ENCODE measurements around the gene SAMD4B.
"Not testable (repeated sequence)": the region's sequence is repeated elsewhere in the genome, so short reads cannot be mapped to it uniquely, and the experiment has no call there.

Gene SAMD4B

GRCh38 chr19:39334444-39334976 lies 7.7 kb upstream of the SAMD4B start:
- no peak for DNase-seq (ENCODE audit: low spot score)

GRCh38 chr19:39335168-39335548 lies 7.1 kb upstream of the SAMD4B start:
- DNase-seq (ENCODE audit: low spot score), result no peak

GRCh38 chr19:39336483-39336882 lies 5.7 kb upstream of the SAMD4B start:
- DNase-seq (ENCODE audit: low spot score), result no peak

GRCh38 chr19:39339674-39340073 lies 2.5 kb upstream of the SAMD4B start:
- DNase-seq (ENCODE audit: low spot score), result no peak

GRCh38 chr19:39340156-39340555 lies 2.1 kb upstream of the SAMD4B start:
- not testable (repeated sequence) for DNase-seq (ENCODE audit: low spot score)

- DNase-seq (ENCODE audit: low spot score), result no peak
Observed at GRCh38 chr19:39341129-39341718, 997 bp upstream of the SAMD4B start.

GRCh38 chr19:39342647-39343305 lies 555 bp downstream of the SAMD4B start:
- DNase-seq (ENCODE audit: low spot score), result no peak

GRCh38 chr19:39345956-39346355 lies 3.7 kb downstream of the SAMD4B start:
- no peak for DNase-seq (ENCODE audit: low spot score)

GRCh38 chr19:39347332-39348164 lies 5.3 kb downstream of the SAMD4B start:
- DNase-seq (ENCODE audit: low spot score), result no peak

- no peak for DNase-seq (ENCODE audit: low spot score)
Observed at GRCh38 chr19:39349326-39349725, 7.1 kb downstream of the SAMD4B start.

GRCh38 chr19:39350156-39350555 lies 7.9 kb downstream of the SAMD4B start:
- DNase-seq (ENCODE audit: low spot score), result no peak

GRCh38 chr19:39351537-39352064 lies 9.4 kb downstream of the SAMD4B start:
- no peak for DNase-seq (ENCODE audit: low spot score)

- DNase-seq (ENCODE audit: low spot score), result no peak
Observed at GRCh38 chr19:39352381-39353255, 10.4 kb downstream of the SAMD4B start.

GRCh38 chr19:39355253-39355652 lies 13.0 kb downstream of the SAMD4B start:
- DNase-seq (ENCODE audit: low spot score), result no peak

- DNase-seq (ENCODE audit: low spot score), result no peak
Observed at GRCh38 chr19:39356073-39356472, 13.9 kb downstream of the SAMD4B start.

GRCh38 chr19:39356647-39357046 lies 14.4 kb downstream of the SAMD4B start:
- DNase-seq (ENCODE audit: low spot score), result no peak

GRCh38 chr19:39359026-39359425 lies 16.8 kb downstream of the SAMD4B start:
- DNase-seq (ENCODE audit: low spot score), result no peak

- DNase-seq (ENCODE audit: low spot score), result no peak
Observed at GRCh38 chr19:39360599-39360998, 18.4 kb downstream of the SAMD4B start.

GRCh38 chr19:39362682-39363657 lies 20.7 kb downstream of the SAMD4B start:
- no peak for DNase-seq (ENCODE audit: low spot score)

- no peak for DNase-seq (ENCODE audit: low spot score)
Observed at GRCh38 chr19:39363901-39364457, 21.8 kb downstream of the SAMD4B start.

All from COLO829 (cell line).